PC-3 (cell line): ENCODE data around the gene LPCAT4.

Experiments used
- CTCF ChIP-seq: fragments of 300-600 bp; sonication (generic); conservative IDR thresholded peaks from 2 replicates; pipeline ENCODE4 v1.5.1; 2017; ENCODE audit warnings: antibody characterized with exemption, low read depth, mild to moderate bottlenecking, low read length
- EZH2 ChIP-seq: fragments of 300-600 bp; sonication (generic); IDR thresholded peaks from one replicate; pipeline ENCODE4 v1.6.1; 2017; ENCODE audit warnings: antibody characterized with exemption, mild to moderate bottlenecking, low read length; ENCODE audit not compliant: unreplicated experiment
- EZH2phosphoT487 ChIP-seq: fragments of 300-600 bp; sonication (generic); IDR thresholded peaks from 2 replicates; pipeline ENCODE4 v1.6.1; 2018; ENCODE audit warnings: mild to moderate bottlenecking, antibody characterized with exemption, low read length, borderline replicate concordance

GRCh38 chr15:34323217-34323616, 43.8 kb downstream of the LPCAT4 start:
- TF ChIP-seq CTCF, result no peak
- TF ChIP-seq EZH2phosphoT487, result no peak
- TF ChIP-seq EZH2, result no peak
